G401.6 (cell line): ENCODE results near the gene AGER.

ENCODE experiments used
- FAIRE-seq: peaks from 2 replicates; lab custom pipeline; 2012; peaks lifted over from hg19 to GRCh38; lab: Jason Lieb, UNC

The AGER gene

DNA sequence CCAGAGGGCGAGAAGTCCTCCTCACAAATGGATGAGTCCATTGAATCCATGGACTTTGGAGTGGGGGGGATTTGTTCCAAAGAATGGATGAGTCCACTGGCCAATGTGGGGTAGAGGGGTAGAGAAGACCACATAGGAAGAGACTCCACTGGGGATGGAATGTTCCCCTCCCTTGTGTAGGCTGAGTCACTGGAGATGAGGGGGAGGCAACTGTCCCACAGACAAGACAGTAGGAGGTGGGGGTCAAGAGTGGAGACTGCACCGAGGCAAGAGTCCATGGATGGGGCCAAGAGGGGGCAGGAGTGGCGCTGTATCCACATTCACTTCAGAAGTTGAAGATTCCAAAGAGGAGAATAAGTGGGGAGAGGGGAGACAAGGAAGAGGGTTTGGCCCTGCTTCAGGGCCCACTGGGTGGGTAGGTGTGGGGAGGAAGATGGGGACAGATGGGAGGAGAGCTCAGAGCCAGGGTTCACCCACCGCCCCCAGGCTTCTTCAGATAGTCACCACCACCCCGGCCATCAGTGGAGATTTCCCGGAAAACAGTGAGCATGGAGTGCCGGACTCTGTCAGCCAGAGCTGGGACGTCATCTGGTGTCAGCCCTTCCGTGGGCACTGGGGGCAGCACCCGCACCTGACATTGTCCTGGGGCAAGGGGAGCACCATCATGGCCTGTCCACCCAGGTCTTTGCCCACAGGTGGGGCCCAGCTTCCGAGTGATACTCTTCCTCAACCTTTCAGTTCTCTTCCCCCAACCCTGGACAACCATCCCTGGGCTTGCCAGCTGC, 15.1 kb downstream of the AGER start:
- FAIRE-seq, result no peak

DNA sequence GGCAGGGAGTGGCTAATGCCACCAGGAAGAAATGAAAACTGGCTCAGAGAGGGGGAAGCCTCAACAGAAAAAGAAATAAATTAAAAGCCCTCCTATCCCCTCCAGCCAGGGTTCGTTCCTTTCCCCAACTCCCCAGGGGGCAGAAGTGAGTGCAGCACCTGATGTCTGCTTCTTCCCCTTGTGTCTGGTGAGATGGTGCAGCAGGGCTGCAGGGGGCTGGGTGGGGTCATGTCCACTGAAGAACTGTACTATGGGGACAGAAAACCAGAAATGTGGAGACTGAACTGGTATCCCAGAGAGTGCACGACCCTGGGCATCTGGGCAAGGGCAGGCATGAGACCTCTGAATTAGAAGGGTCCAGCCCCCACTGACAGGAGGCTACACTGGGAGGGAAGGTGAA, 15.7 kb downstream of the AGER start:
- FAIRE-seq, result no peak

DNA sequence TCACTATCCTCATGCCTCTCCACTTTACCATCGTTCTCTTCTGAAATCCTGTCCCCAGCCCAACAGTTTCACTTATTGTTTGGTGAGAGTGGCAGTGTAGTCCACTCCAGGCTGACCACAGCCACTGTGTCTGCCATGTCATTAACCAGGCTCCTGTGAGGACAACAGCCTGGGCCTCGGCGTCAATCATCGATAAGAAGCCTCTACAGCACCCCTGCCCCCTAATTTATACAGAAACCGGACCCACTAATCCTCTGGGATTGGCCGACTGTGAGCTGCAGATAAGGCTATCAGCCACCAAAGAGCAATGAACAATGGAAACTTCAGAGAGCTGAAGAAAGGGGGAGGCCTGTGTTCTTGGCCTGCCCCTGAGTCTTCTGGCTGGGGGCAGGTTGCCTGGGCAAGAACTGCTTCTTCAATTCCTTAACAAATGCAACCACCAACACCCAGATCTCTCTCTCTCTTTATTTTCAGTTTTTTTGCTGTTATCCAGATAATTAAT, 16.2 kb downstream of the AGER start:
- no peak for FAIRE-seq

DNA sequence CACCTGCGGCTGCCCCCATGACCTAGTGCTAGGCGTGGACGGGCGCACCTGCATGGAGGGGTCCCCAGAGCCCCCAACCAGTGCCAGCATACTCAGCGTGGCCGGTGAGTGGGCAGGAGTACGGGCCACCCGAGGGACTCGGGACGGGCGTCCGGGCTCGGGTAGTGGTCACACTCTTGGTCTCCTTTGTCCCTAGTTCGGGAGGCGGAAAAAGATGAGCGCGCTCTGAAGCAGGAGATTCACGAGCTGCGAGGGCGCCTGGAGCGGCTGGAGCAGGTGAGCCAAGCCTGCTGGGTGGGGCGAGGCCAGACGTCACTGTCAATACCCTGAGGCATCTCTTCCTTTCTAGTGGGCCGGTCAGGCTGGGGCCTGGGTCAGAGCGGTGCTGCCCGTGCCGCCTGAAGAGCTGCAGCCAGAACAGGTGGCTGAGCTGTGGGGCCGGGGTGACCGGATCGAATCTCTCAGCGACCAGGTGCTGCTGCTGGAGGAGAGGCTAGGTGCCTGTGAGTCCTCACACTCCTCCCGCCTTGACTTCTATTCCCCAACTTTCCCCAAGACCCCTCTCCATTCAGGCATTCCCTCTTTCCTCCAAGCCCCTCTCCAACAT, 16.8 kb downstream of the AGER start:
- no peak for FAIRE-seq

DNA sequence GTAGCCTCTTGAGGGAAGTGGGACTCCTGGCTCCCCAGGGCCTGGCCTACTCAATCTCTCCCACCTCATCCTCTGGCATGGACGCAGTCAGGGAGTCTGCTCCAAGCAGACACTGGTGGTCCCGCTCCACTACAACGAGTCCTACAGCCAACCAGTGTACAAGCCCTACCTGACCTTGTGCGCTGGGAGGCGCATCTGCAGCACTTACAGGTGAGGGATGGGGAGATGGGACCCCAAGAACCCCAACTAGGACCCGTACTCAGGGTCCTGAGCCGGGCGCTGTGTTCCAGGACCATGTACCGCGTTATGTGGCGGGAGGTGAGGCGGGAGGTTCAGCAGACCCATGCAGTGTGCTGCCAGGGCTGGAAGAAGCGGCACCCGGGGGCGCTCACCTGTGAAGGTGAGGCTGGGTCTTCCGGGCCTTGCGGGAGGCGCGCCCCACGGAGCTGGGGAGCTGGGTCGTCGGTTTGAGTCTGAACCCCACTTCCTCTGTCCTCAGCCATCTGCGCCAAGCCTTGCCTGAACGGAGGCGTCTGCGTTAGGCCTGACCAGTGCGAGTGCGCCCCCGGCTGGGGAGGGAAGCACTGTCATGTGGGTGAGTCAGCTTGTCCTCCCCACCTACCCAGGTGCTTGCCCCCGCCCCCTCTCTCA, 17.5 kb downstream of the AGER start:
- no peak for FAIRE-seq

DNA sequence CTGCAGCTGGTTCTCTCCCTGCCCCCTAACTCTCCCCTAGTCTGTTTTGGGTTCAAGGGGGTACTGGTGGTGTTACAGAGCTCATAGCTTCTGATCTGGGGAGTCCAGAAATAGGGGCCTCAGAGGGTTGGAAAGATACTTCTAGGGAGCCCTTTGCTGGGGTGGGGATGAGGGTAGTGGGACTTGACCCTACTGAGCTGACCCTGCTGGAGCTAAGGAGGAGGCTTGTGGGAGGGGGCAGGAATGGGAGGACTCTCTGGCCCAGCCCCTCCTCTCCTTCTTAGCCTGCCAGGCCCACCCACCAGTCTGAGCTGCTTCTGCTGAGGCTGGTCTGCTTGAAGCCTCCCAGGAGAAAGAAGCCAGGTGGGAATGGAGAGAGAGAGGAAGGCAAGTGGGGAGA, 19.8 kb downstream of the AGER start, which contains the start of gene EGFL8:
Gene EGFL8 (plus strand): TSS at position 301 of the 400 bp plus-strand sequence. CDS start 1,571 bp downstream, outside the sequence.
- FAIRE-seq, result no peak

DNA sequence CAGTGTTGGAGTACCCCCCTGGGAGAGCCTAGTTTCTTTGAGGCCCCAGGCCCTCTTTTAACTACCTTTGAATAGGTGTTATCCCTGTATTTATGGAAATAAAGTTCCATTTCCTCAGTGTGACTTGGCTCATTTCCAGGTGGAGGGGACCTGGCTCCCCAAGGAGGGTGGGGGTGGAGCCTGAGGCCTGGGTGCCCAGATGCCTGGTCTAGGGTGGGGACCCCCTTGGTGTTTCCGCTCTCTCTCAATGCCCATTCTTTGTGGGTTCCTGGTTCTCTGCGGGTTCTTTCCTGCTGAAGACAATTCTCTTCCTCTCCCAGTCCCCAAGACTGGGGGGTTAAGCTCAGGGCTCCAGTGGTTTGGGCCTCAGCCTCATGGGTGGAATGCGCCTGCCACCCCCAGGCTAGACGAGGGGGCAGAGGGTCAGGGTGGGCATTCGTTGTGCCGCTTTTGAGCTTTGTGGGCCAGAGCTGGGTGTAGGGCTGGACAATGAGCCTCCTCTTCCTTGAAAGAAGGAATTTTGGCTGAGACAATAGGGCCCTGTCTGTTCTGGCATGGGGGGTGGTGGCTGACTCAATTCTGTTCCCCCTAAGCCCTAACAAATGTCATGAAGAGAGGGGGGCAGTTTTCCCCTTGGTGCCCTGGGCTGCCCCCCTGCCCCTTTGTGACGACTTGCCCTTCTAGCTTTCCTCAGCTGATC, 20.3 kb downstream of the AGER start:
- no peak for FAIRE-seq

DNA sequence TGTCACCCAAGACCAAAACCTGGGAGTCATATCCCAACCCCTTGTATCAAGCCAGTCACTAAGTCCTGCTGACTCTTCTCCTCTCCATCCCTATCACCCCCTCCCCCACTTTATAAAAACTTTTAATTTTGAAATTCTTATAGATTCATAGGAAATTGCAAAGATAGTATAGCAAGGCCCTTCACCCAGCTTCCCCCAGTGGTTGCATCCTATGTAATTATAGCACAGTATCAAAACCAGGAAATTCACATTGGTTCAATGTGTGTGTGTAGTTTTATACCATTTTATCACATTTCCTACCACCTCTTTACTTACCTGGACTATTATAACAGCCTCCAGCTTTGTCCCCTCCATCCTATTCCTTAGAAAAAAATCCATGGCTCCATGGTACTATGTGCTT, 26.0 kb downstream of the AGER start:
- FAIRE-seq, result no peak

DNA sequence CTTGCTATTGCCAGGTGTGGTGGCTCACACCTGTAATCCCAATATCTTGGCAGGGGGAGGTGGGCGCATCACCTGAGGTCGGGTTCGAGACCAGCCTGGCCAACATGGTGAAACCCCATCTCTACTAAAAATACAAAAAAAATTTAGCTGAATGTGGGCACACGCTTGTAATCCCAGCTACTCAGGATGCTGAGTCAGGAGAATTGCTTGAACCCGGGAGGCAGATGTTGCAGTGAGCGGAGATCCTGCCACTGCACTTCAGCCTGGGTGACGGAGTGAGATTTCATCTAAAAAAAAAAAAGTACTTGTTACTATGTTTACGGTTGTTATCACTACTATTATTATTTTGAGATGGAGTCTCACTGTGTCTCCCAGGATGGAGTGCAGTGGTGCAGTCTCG, 27.2 kb downstream of the AGER start:
- no peak for FAIRE-seq

DNA sequence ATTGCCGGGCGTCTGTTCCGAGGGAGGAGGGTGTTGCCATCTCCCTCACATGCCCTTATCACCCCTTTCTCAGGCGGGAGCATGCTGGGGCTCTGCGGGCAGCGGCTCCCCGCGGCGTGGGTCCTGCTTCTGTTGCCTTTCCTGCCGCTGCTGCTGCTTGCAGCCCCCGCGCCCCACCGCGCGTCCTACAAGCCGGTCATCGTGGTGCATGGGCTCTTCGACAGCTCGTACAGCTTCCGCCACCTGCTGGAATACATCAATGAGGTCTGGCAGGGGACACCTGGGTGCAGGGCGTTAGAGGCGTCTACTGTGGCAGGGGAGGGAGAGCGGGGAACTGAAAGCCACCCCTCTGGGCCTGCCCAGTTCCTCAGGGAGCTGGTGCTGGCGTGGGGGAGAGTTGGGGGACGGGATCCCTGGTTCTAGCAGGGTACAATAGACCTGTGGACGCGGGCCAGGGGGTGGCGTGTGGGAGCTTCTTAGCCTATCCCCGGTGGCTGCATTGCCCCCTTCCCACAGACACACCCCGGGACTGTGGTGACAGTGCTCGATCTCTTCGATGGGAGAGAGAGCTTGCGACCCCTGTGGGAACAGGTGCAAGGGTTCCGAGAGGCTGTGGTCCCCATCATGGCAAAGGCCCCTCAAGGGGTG, 29.4 kb downstream of the AGER start:
- FAIRE-seq, result no peak

DNA sequence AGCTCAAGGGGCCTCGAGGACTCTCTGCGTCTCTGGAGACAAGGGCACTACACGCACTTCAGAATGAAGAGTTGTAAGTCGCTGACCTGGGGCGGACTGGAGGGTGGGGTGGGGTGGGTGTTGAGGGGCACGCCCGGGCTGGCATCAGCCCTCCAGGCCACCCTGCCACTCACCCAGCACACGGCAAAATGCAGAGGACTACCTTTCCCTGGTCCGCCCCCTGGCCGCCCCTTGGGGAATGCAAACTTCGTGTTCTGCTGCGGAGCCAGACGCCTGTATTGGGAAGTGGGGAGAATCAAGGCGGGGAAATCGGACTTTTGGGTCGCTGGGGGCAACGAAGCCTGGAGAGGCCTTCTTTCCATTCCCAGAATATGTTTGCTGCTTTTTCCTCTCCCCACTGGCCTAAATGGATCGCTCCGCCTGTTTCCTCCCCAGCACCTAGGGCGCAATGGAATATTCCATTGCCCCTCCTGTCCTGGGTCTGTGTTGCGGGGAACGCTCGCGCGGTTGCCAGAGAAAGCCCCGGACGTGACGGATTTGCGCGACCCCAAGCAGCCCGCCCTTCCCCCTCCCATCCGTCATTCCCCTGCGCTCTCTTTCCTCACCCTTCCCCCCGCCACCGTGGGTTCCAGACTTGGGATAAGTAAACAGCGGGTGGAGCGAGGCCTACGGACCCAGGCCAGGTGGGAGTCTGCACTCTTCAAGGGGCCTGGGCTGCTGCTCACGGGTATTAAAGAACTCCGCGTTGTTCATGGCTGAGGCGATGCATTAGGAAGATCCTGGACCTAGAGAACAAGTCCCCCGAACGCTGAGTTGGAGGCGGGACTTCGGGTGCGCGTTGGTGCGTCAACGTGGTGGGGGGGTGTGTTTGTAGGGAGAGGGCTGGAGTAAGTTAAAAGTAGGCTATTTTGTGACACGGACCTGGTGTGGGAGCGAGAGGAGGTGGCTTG, 30.2 kb downstream of the AGER start, which contains the start of gene PPT2:
Gene PPT2 (plus strand): TSS at position 578 of the 950 bp plus-strand sequence. CDS start 454 bp downstream, outside the sequence.
- peak; percentile 88 for FAIRE-seq

DNA sequence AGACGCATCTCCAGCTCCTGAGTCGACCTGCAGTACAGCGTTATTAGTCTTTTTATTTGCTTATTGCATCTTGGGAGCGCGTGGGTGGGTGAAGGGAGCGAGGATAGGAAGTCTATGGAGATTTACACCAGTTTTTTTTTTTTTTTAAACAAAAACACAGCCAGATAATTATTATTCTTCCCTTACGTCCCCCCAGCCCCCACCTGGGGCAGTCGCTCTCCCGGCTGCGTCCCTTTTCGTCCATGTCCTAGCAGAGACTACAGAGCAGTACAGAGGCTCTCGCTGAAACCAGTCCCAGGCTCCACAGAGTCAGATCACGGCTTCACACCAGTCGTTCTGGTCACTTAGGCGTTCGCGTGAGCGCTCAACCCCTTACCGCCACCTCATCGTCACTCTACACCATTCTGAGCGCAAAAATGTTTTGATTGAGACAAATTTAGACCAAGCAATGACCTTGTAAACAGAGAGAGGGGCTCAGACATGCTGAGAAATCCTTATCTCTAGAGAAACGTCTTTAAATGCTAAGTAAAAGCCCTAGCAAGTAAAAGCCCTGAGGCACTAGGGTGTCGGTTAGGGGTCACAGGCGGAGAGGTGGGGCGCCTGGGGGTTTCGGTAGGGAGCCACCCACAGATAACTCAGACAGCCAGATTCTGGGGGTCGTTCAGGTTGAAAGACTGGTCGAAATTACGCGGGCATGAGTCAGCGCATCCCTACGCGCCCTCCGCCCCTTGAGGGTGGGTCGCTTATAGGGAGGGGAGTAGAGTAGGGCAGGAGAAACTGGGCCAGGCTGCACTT, 31.1 kb downstream of the AGER start:
- no peak for FAIRE-seq

DNA sequence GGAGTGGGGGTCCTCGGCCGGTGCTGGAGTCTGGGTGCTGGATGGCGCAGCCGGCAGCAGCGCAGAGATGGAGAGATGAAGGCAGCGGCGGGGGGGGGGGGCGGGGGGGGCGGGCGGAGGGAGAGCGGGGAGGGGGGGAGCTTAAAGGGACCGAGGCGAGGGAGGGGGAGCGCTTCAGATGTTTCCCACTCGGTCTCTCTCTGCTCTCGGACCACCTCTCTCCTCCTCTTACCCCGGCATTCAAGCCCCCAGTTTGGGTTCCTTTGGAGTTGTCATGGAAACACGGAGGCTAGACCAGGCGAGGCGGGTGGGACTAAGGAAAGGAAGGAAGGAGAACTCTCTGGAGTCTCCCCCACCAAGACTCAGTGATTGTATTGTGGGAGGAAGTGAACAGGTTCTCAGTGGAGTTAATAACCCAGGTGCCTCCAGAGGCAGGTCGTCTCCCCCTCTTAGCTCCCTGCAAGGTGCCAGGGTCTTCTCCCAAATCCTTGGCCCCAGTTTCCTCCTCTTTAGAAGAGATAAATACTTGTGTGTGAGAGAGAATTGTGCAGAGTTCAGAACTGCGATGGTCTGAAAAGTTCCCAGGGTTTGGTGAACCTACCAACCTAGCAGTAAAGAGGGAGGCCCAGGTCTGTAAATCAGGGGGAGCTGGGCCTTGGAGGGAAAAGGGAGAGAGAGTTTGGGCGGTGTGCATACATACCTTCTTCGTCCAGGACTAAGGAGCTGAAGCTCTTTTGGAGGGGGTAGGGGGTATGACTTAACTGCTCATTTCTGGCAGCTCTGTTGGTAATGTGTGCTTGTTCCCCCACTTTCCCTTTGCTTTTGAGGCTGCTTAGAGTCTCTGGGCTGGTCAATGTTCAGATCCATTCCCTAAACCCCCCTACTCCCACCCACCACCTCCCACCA, 31.9 kb downstream of the AGER start, which contains the start of gene PRRT1:
Gene PRRT1 (minus strand): TSS at position 77 of the 906 bp plus-strand sequence. CDS start 112 bp downstream, outside the sequence.
- FAIRE-seq, result no peak

DNA sequence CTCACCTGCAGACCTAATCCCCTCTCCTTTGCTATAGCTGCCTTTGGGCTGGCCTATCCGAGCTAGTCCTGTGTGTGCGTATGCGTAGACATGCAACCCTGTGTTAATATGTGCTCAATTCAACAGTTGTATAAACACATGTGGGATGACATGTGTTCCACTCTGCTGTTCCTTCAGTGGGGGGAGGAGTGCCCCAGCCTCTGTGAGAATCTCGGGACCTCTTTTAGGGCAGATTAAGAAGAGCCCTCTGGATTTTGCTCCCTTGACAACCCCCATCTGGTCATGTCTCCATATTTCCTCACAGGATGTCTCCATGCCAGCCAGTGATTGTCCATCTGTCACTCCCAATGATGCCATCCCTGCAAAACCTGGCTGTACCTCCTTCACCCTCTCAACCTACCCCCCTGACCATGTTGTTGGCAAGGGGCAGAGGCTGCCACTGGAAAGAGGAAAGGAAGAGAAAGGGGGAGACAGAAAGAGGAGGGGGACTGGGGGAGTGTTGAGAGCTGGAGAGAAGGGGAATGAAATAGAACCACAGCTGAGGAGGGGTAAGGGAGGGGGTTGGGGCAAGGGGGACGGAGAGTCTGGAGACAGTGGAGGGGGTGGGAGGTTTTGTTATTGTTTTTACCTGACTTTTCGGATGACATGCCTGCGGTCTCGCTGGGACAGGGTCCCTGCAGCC, 32.7 kb downstream of the AGER start:
- FAIRE-seq, result no peak

DNA sequence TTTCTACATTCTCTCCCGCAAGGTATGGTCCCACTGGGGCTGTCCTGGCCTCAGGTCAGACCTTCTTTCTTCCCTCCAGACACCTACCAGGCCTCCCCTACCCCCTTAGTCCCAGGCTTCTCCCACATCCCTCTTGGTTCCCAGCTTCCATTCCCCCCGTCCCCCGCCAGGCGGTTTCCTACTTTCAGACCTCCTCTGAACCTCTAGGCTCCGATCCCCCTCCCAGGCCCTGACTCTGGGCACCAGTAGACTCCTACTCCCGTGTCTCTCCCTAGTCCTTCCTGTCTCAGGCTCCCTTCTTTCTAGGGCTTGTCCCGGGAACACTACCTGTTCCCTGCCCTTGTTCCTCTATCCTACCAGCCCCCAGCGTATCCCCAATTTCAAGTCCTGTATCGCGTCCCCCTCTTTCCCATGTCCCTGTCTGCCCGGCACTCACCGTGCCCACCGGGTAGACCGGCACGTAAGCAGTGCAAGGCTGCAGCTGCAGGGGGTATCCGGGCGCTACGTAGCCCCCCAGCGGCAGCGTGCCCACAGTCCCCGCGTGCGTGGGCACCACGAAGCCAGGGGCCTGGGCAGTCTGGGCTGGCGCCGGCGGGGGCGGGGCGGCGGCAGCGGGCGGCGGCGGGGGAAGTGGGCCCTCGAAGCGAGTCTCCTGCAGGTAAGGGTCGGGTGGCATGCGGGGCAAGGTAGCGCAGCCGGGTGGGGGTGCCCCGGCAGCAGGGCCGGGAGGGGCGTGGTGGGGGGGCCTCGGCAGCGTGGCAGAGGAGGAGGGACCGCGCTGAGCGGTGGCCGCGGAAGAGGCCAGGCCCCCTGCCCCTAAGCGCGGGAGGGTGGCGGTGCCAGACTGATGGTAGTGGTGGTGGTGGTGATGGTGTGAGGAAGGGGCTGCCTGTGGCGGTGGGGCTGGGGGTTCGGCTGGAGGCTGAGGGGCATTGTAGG, 33.9 kb downstream of the AGER start:
- FAIRE-seq, result no peak

DNA sequence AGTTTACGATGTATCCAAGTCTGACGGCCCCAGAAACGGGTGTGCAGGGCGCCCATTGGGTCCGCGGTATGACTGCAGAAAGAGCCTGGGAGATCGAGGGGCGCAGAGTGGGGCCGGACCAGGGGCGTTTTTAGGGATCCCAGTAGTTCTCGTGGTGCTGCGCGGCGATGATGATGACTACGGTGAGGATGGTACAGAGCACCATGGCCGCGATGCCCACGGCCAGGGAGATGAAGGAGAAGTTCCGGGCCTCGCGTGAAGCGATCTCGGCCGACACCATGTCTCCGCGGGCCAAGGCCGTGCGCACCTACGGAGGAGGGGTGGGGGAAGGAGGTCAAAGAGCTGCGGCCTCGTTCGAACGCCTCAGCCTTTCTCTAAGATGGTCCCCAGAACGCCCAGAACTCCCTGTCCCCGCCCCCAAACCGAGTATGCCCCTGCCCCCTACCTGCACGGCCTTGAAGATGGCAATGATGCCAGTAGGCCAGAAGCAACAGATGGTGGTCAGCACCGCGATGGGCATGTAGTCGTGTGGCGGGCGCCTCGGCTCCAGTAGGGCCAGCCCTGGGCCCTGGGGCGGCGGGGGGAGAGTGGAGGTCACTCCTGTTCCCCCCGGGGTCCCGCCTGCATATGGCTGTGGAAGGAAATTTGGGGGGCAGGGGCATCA, 34.8 kb downstream of the AGER start:
- FAIRE-seq, result no peak
